Measurements from ENCODE around the gene TRIM25. TPM values are rescaled to one million over a fixed set of nuclear protein-coding genes. Genes with fewer than 3 reads are reported as not detected.

The TRIM25 gene
- total and polyA plus RNA-seq, 3 donors from 2014 or later, result 38.9 to 76.3 (median 66.4) TPM

GRCh38 chr17:56929362-56929969, 15.6 kb upstream of the TRIM25 start:
- Histone ChIP-seq H3K27me3 (no peaks in the 10 kb centered on the region), H3K4me1 (peaks cover 3% of the 10 kb centered on the region), H3K9me3 (no peaks in the 10 kb centered on the region), H3K4me3 (no peak overlapping the region), H3K27ac (no peak overlapping the region), H3K36me3 (ENCODE audit: low read depth, missing control alignments) (no peaks in the 10 kb centered on the region)
- no peak for DNase-seq
- intact Hi-C loops (cut with DNase I; ENCODE audit: low total_unique reads), result no loop called here
- TF ChIP-seq POLR2A (IDR thresholded peaks at IDR 0.05) (no peak), CTCF (IDR thresholded peaks at IDR 0.05) (no peak)

GRCh38 chr17:56928586-56928985, 14.7 kb upstream of the TRIM25 start:
- Histone ChIP-seq H3K9me3 (no peaks in the 10 kb centered on the region), H3K27me3 (no peaks in the 10 kb centered on the region), H3K4me3 (no peak overlapping the region), H3K27ac (no peak overlapping the region), H3K36me3 (ENCODE audit: low read depth, missing control alignments) (no peaks in the 10 kb centered on the region), H3K4me1 (peaks cover 3% of the 10 kb centered on the region)
- TF ChIP-seq POLR2A (IDR thresholded peaks at IDR 0.05), result no peak
- TF ChIP-seq CTCF (IDR thresholded peaks at IDR 0.05), result no peak
- no peak for DNase-seq
- whole genome bisulfite sequencing, 2 donors, result 88 to 89% methylated on average over 2 of the region's 2 CpGs
- intact Hi-C loops (cut with DNase I; ENCODE audit: low total_unique reads), result no loop called here

DNA sequence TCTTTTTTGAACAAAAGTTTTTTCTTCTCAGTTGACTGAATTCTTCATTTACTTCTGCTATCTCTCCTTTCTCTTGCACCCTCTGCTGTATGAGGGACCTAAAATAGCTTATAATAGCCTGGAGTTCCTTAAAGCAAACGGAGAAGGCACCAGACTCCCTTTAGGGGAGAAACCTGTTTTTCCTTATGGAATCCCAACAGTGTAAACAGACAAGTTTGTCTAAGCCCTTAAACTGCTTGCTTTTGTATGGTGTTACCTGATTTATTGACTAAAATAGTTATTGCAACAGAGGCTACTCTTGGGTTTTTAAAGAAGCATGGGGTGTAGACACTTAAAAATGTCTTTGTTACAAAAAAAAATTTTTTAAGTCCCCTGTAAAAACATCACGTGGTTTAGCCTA, 12.9 kb upstream of the TRIM25 start:
- no peaks in the 10 kb centered on the region for H3K4me1 ChIP-seq
- intact Hi-C loops (cut with DNase I; ENCODE audit: low total_unique reads), result no loop called here
- WGBS, 2 donors, result 71 to 76% methylated on average over 2 of the region's 2 CpGs
- H3K27ac ChIP-seq, result no peak overlapping the region
- no peak overlapping the region for H3K4me3 ChIP-seq
- DNase-seq, result no peak
- TF ChIP-seq POLR2A (IDR thresholded peaks at IDR 0.05) (no peak), CTCF (IDR thresholded peaks at IDR 0.05) (no peak)
- H3K36me3 ChIP-seq (ENCODE audit: low read depth, missing control alignments), result no peaks in the 10 kb centered on the region
- no peaks in the 10 kb centered on the region for H3K9me3 ChIP-seq
- no peaks in the 10 kb centered on the region for H3K27me3 ChIP-seq

DNA sequence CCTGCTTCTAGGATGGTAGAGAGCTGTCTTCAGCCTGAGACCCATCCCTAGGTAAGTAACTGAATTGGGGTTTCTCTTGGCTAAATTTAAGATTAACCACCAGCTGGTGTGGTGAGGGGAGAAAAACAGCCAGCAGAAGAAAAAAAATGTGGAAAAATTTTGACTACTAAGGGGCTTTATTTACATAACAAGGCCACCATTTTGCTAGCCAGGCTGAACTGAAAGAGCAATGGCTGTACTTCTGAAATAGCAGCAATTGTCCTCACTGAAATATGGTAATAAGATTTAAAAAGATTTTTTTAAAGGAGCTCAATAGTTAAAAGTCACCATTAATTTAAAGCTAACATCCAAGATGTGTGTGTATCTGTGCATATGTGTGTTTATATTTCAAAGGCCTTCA, 12.4 kb upstream of the TRIM25 start:
- H3K27me3 ChIP-seq, result no peaks in the 10 kb centered on the region
- TF ChIP-seq CTCF (IDR thresholded peaks at IDR 0.05) (no peak), POLR2A (IDR thresholded peaks at IDR 0.05) (no peak)
- intact Hi-C loops (cut with DNase I; ENCODE audit: low total_unique reads), result no loop called here

DNA sequence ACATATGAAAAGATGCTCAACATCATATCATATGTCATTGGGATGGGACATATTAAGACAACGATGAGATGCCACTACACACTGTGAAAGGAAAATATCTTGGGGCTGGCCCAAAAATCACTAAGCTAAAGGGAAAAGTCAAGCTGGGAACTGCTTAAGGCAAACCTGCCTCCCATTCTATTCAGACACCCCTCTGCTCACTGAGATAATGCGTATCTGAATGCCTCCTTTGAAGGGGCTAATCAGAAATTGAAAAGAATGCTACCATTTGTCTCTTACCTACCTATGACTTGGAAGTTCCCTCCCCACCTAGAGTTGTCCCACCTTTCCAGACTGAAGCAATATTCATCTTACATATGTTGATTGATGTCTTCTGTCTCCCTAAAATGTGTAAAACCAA, 11.2 kb upstream of the TRIM25 start:
- 93 to 98% methylated on average over 2 of the region's 2 CpGs for WGBS, 2 donors
- TF ChIP-seq POLR2A (IDR thresholded peaks at IDR 0.05), result no peak
- no peak for TF ChIP-seq CTCF (IDR thresholded peaks at IDR 0.05)
- DNase-seq, result no peak

More for the DNA sequence above, 12.4 kb upstream of the TRIM25 start:
- no peak overlapping the region for H3K4me3 ChIP-seq
- H3K4me1 ChIP-seq, result no peaks in the 10 kb centered on the region
- DNase-seq, result no peak
- H3K9me3 ChIP-seq, result no peaks in the 10 kb centered on the region
- no peak overlapping the region for H3K27ac ChIP-seq
- H3K36me3 ChIP-seq (ENCODE audit: low read depth, missing control alignments), result no peaks in the 10 kb centered on the region

More for the DNA sequence above, 11.2 kb upstream of the TRIM25 start:
- Histone ChIP-seq H3K9me3 (no peaks in the 10 kb centered on the region), H3K4me1 (no peaks in the 10 kb centered on the region), H3K4me3 (no peak overlapping the region), H3K27ac (no peak overlapping the region), H3K27me3 (no peaks in the 10 kb centered on the region), H3K36me3 (ENCODE audit: low read depth, missing control alignments) (no peaks in the 10 kb centered on the region)
- intact Hi-C loops (cut with DNase I; ENCODE audit: low total_unique reads), result no loop called here
